ENCODE measurements around the gene ISCU. TPM values are rescaled to one million over a fixed set of nuclear protein-coding genes. Genes with fewer than 3 reads are reported as not detected.

Gene ISCU
- total and polyA plus RNA-seq, 9 of the 15 experiments (the other 6 are each of a cell fraction or from before 2014, with no cell fraction given): 15.9 to 92.5 (median 77.3) TPM

DNA sequence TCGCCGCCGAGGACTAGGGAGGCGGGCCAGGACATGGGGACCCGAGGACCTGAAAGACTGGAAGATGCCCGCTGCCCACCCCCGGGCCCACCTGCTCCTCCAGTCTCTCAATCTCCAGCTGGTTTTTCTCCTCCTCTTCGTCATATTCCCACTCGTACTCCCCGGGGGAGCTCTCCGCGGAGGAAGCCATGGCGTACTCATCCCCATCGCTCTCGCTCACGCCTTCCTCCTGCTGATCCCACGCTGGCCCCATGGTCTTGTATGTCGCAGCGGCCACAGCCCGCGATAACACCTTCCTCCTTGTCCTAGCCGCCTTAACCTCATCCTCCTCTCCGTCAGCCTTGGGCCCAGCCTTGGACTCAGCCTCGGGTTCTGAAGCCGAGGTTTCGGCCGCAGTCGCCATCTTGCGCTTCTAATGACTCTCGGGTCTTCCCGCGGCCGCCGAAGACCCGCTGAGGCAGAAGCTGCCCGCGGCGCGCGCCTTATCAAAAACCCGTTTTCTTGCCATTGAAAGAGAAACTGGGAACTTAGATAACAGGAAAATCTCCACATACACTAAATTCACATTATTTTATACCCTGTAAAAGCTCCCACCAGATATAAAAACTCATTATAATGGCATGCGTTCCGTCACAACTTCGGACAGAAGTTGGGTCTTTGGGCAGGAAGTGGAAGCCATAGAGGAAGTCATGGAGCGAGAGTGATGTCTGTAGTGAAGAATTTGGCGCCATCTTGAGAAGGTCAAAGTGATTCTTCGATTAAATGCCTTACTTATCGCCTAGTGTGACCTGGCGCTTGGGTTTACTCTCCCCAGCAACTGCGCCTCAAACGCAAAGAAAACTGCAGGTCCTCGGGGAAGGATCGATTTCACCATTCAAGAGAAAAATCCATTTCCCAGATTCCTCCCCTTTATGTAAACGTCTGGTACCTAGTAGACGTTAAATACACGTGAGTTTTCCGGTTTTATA lies 1.4 kb upstream of the ISCU start, which contains the start of gene SART3 (continued):
- TF ChIP-seq, protein P1, sequence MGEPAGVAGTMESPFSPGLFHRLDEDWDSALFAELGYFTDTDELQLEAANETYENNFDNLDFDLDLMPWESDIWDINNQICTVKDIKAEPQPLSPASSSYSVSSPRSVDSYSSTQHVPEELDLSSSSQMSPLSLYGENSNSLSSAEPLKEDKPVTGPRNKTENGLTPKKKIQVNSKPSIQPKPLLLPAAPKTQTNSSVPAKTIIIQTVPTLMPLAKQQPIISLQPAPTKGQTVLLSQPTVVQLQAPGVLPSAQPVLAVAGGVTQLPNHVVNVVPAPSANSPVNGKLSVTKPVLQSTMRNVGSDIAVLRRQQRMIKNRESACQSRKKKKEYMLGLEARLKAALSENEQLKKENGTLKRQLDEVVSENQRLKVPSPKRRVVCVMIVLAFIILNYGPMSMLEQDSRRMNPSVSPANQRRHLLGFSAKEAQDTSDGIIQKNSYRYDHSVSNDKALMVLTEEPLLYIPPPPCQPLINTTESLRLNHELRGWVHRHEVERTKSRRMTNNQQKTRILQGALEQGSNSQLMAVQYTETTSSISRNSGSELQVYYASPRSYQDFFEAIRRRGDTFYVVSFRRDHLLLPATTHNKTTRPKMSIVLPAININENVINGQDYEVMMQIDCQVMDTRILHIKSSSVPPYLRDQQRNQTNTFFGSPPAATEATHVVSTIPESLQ (CRISPR knock-in tag; IDR thresholded peaks at IDR 0.05): no peak
- peak; percentile 96 for TF ChIP-seq TAF9B (IDR thresholded peaks at IDR 0.05; ENCODE audit: partially characterized antibody)
- no peak for TF ChIP-seq MYNN (IDR thresholded peaks at IDR 0.05)
- TF ChIP-seq MYNN (CRISPR knock-in tag; IDR thresholded peaks at IDR 0.05): no peak
- TF ChIP-seq NFYB (IDR thresholded peaks at IDR 0.05; ENCODE audit: extremely low read depth, insufficient read length): no peak
- TF ChIP-seq GATA2 (CRISPR knock-in tag; IDR thresholded peaks at IDR 0.05): no peak
- no peak for TF ChIP-seq KDM2B (CRISPR knock-in tag; IDR thresholded peaks at IDR 0.05)
- TF ChIP-seq, protein P2, sequence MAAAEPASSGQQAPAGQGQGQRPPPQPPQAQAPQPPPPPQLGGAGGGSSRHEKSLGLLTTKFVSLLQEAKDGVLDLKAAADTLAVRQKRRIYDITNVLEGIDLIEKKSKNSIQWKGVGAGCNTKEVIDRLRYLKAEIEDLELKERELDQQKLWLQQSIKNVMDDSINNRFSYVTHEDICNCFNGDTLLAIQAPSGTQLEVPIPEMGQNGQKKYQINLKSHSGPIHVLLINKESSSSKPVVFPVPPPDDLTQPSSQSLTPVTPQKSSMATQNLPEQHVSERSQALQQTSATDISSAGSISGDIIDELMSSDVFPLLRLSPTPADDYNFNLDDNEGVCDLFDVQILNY (CRISPR knock-in tag; IDR thresholded peaks at IDR 0.05): no peak
- TF ChIP-seq ZNF282 (CRISPR knock-in tag; IDR thresholded peaks at IDR 0.05): no peak
- no peak for TF ChIP-seq ZNF174 (CRISPR knock-in tag; IDR thresholded peaks at IDR 0.05)
- TF ChIP-seq TSC22D4 (tag; IDR thresholded peaks at IDR 0.05): no peak
- no peak for TF ChIP-seq BRCA1 (IDR thresholded peaks at IDR 0.05)
- TF ChIP-seq BRCA1 (CRISPR knock-in tag; IDR thresholded peaks at IDR 0.05): no peak
- TF ChIP-seq RB1 (IDR thresholded peaks at IDR 0.05; ENCODE audit: low read depth): peak; percentile 76; the same call in 1 of the 2 replicates
- TF ChIP-seq, protein P3, sequence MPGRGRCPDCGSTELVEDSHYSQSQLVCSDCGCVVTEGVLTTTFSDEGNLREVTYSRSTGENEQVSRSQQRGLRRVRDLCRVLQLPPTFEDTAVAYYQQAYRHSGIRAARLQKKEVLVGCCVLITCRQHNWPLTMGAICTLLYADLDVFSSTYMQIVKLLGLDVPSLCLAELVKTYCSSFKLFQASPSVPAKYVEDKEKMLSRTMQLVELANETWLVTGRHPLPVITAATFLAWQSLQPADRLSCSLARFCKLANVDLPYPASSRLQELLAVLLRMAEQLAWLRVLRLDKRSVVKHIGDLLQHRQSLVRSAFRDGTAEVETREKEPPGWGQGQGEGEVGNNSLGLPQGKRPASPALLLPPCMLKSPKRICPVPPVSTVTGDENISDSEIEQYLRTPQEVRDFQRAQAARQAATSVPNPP (IDR thresholded peaks at IDR 0.05; ENCODE audit: borderline replicate concordance, insufficient read depth, insufficient read length): no peak
- TF ChIP-seq, protein P4, sequence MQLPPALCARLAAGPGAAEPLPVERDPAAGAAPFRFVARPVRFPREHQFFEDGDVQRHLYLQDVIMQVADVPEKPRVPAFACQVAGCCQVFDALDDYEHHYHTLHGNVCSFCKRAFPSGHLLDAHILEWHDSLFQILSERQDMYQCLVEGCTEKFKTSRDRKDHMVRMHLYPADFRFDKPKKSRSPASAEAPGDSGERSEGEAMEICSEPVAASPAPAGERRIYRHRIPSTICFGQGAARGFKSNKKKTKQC (CRISPR knock-in tag; IDR thresholded peaks at IDR 0.05): no peak
- TF ChIP-seq TEAD4 (IDR thresholded peaks at IDR 0.05; ENCODE audit: low read length): peak; percentile 66
- no peak for TF ChIP-seq TEAD4 (CRISPR knock-in tag; IDR thresholded peaks at IDR 0.05; ENCODE audit: borderline replicate concordance)
- TF ChIP-seq ETV6 (IDR thresholded peaks at IDR 0.05; ENCODE audit: borderline replicate concordance in 1 of 2, low read depth in 2 of 2, low read length in 1 of 2): no peak
- 0 out of 2 replicates have a peak, but pooled peaks have one; percentile 72 for TF ChIP-seq ETV6 (CRISPR knock-in tag; IDR thresholded peaks at IDR 0.05; ENCODE audit: borderline replicate concordance)
- TF ChIP-seq ZNF253 (CRISPR knock-in tag; conservative IDR thresholded peaks at IDR 0.05): no peak
- peak; percentile 10; the same call in 1 of the 2 replicates for TF ChIP-seq JUN (IDR thresholded peaks at IDR 0.05; ENCODE audit: borderline replicate concordance, low read depth, low read length)
- no peak; the same call in 1 of the 2 replicates for TF ChIP-seq JUN (CRISPR knock-in tag; IDR thresholded peaks at IDR 0.05; ENCODE audit: borderline replicate concordance)
- no peak for TF ChIP-seq PHTF2 (CRISPR knock-in tag; IDR thresholded peaks at IDR 0.05)
- TF ChIP-seq RBM22 (IDR thresholded peaks at IDR 0.05; ENCODE audit: low read depth, low read length, poor library complexity, severe bottlenecking): no peak
- no peak for TF ChIP-seq DNMT1 (IDR thresholded peaks at IDR 0.05)
